OCI-LY7 (cell line): ENCODE data around the gene MOCS1. TPM values are rescaled to one million over a fixed set of nuclear protein-coding genes. Genes with fewer than 3 reads are reported as not detected.

Source experiments
- BruUV-seq: library from RNA; stranded (reverse); fragments of 400-500 nt; replicated peaks from 2 replicates; lab custom pipeline; 2021; lab: Mats Ljungman, UMichigan
- CTCF ChIA-PET: fragments of 300-600 bp; sonication (Branson Sonifier 250); formaldehyde crosslinking; loops from one replicate; lab custom pipeline; 2022; ENCODE audit warnings: antibody characterized with exemption; ENCODE audit not compliant: unreplicated experiment; lab: Charles Lee
- POLR2A ChIA-PET: fragments of 300-600 bp; sonication (Branson Sonifier 250); formaldehyde crosslinking; loops from one replicate; lab custom pipeline; 2022; ENCODE audit warnings: antibody characterized with exemption; lab: Charles Lee
- DNase-seq: peaks from one replicate; pipeline ENCODE4 v3.0.0-alpha.2; 2015; ENCODE audit warnings: low spot score
- H2AFZ ChIP-seq: fragments of 200-600 bp; sonication (generic), shearing (Covaris generic); 2 replicates; pipeline ENCODE4 v1.6.1; 2014; ENCODE audit warnings: mild to moderate bottlenecking, antibody characterized with exemption, low read length, moderate library complexity
- H3K27ac ChIP-seq: fragments of 200-600 bp; sonication (generic); 2 replicates; pipeline ENCODE4 v1.5.1; 2014; ENCODE audit warnings: mixed run types, low read depth, mild to moderate bottlenecking, moderate library complexity, low read length, inconsistent platforms; ENCODE audit not compliant: poor library complexity, severe bottlenecking
- H3K36me3 ChIP-seq: fragments of 200-600 bp; sonication (generic); 2 replicates; pipeline ENCODE4 v1.6.1; 2014; ENCODE audit warnings: mild to moderate bottlenecking, antibody characterized with exemption, low read length, moderate library complexity, mixed read lengths; ENCODE audit not compliant: insufficient read depth
- H3K4me1 ChIP-seq: fragments of 200-600 bp; sonication (generic); 2 replicates; pipeline ENCODE4 v1.5.1; 2014; ENCODE audit warnings: mild to moderate bottlenecking, low read length; ENCODE audit not compliant: insufficient read depth, poor library complexity, severe bottlenecking
- H3K4me2 ChIP-seq: fragments of 200-600 bp; sonication (generic); 2 replicates; pipeline ENCODE4 v1.6.1; 2014; ENCODE audit warnings: mild to moderate bottlenecking, low read length
- H3K4me3 ChIP-seq: fragments of 200-600 bp; sonication (generic); 2 replicates; pipeline ENCODE4 v1.5.1; 2014; ENCODE audit warnings: mild to moderate bottlenecking, low read depth, low read length; ENCODE audit not compliant: poor library complexity, severe bottlenecking
- H3K79me2 ChIP-seq: fragments of 200-600 bp; sonication (generic); 2 replicates; pipeline ENCODE4 v1.6.1; 2016; ENCODE audit warnings: low read depth, mild to moderate bottlenecking, low read length, moderate library complexity, mixed read lengths; ENCODE audit not compliant: insufficient read depth
- H3K9me2 ChIP-seq: fragments of 200-600 bp; sonication (generic); 2 replicates; pipeline ENCODE4 v1.6.1; 2016; ENCODE audit warnings: mild to moderate bottlenecking, low read length, mixed read lengths; ENCODE audit not compliant: insufficient read depth
- H3K9me3 ChIP-seq: fragments of 200-600 bp; sonication (generic); 2 replicates; pipeline ENCODE4 v1.6.1; 2014; ENCODE audit warnings: mild to moderate bottlenecking, mixed run types, low read length, mixed read lengths
- H4K20me1 ChIP-seq: fragments of 200-600 bp; sonication (generic); 2 replicates; pipeline ENCODE4 v1.6.1; 2014; ENCODE audit warnings: mild to moderate bottlenecking, antibody characterized with exemption, low read length, moderate library complexity, mixed read lengths; ENCODE audit not compliant: insufficient read depth
- EZH2phosphoT487 ChIP-seq: fragments of 200-600 bp; sonication (generic); IDR thresholded peaks from 2 replicates; pipeline ENCODE4 v1.6.1; 2018; ENCODE audit warnings: low read depth, borderline replicate concordance, mild to moderate bottlenecking, mixed run types, antibody characterized with exemption, low read length, moderate library complexity, mixed read lengths
- intact Hi-C: fragments of 100-400 bp; cut with micrococcal nuclease; formaldehyde crosslinking; loops from one replicate; pipeline ENCODE4 v1.10.0; 2022; ENCODE audit not compliant: unreplicated experiment
- total RNA-seq, 2 experiments: library from RNA; depleted of rRNA in 1 of 2; stranded (reverse); fragments of >200 nt in 1 of 2; shearing (Covaris generic) in 1 of 2; gene quantifications; 2 replicates each; pipeline ENCODE4 v1.2.3, GENCODE V29; 2014 to 2022
- TF ChIP-seq, protein P1 (sequence below): fragments of 200-600 bp; sonication (generic); conservative IDR thresholded peaks from 2 replicates; pipeline ENCODE4 v1.5.1; 2014; ENCODE audit warnings: mild to moderate bottlenecking, antibody characterized with exemption, low read length, moderate library complexity, mixed read lengths

MOCS1 gene
- total RNA-seq, 2 experiments from 2014 or later: not detected

- H3K79me2 ChIP-seq: no peaks in the 10 kb centered on the region
- ChIA-PET CTCF (interaction anchor here (1.4 kb wide), 1 partner anchor 74 kb away, joined by 3 read pairs; no protein-coding TSS in a partner anchor), POLR2A (interaction anchor here (1.9 kb wide), 1 partner anchor 15 kb away, joined by 6 read pairs; no protein-coding TSS in a partner anchor)
- no peak overlapping the region for H3K27ac ChIP-seq
- no peaks in the 10 kb centered on the region for H3K9me2 ChIP-seq
- DNase-seq: peak; percentile 32
- no peak overlapping the region for H3K4me3 ChIP-seq
- H2AFZ ChIP-seq: no peak overlapping the region
- no TSS peak for BruUV-seq
- H3K9me3 ChIP-seq: no peaks in the 10 kb centered on the region
- H3K4me1 ChIP-seq: no peaks in the 10 kb centered on the region
- no peak overlapping the region for H3K4me2 ChIP-seq
- no peaks in the 10 kb centered on the region for H4K20me1 ChIP-seq
- intact Hi-C loops: no loop called here
- H3K36me3 ChIP-seq: no peaks in the 10 kb centered on the region
- TF ChIP-seq, protein P1, sequence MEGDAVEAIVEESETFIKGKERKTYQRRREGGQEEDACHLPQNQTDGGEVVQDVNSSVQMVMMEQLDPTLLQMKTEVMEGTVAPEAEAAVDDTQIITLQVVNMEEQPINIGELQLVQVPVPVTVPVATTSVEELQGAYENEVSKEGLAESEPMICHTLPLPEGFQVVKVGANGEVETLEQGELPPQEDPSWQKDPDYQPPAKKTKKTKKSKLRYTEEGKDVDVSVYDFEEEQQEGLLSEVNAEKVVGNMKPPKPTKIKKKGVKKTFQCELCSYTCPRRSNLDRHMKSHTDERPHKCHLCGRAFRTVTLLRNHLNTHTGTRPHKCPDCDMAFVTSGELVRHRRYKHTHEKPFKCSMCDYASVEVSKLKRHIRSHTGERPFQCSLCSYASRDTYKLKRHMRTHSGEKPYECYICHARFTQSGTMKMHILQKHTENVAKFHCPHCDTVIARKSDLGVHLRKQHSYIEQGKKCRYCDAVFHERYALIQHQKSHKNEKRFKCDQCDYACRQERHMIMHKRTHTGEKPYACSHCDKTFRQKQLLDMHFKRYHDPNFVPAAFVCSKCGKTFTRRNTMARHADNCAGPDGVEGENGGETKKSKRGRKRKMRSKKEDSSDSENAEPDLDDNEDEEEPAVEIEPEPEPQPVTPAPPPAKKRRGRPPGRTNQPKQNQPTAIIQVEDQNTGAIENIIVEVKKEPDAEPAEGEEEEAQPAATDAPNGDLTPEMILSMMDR: peak; percentile 50
- no peak for TF ChIP-seq EZH2phosphoT487
These were observed 66.7 kb downstream of the MOCS1 start for GRCh38 chr6:39867592-39867991.

DNA sequence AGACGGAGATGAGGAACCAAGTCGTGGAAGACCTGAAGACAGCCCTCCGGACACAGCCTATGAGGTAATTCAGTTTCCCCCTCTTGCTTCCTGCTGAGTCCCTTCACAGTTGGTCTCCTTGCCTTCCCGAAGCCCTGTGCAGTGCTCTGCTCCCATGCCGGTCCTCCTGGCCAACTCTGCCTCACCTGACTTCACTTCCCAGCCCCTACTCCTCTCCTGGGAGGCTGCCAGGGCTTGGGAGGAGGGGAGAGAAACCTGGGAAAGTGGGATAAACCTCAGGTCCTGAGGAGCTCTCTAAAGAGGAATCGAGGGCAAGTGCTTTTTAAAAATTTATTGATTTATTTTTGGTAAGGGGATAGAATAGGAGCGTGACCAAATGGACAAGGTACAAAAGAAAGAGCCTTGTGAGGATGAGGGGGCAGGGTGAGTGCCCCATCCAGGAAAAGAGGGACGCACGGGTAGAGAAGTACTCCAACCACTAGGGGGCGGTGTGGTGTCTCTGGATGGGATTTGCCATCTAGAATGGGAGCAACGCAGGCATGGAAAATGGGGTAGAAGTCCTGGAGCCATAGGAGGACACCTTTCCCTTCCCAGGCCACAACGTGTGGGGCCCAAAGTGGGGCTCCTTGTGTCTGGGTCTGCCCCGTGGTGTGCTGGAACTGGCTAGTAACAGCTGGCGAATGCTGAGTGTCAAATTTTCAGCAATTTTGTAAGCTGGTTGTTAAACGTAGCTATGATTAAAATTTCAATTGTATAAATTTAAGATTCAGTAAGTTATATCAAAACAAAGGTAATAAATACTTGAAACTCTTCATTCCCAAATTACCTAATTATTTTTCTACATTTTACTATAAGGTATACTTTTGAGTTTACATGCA lies 69.0 kb downstream of the MOCS1 start:
- no peaks in the 10 kb centered on the region for H3K79me2 ChIP-seq
- no peaks in the 10 kb centered on the region for H3K9me3 ChIP-seq
- no TSS peak for BruUV-seq
- H3K4me3 ChIP-seq: no peak overlapping the region
- DNase-seq: peak; percentile 67
- ChIA-PET POLR2A (interaction anchor here (0.6 to 1.4 kb wide), 5 partner anchors 14 to 1440 kb away, joined by 3 to 4 read pairs (median 3); no protein-coding TSS in a partner anchor), CTCF (interaction anchor here (0.6 to 1.7 kb wide), 8 partner anchors 8 to 68 kb away, joined by 3 to 8 read pairs (median 4); no protein-coding TSS in a partner anchor)
- intact Hi-C loops: no loop called here
- no peaks in the 10 kb centered on the region for H4K20me1 ChIP-seq
- H3K4me1 ChIP-seq: no peaks in the 10 kb centered on the region
- TF ChIP-seq EZH2phosphoT487: no peak
- TF ChIP-seq, protein P1: peak; percentile 93
- peak overlapping the region; percentile 49 for H2AFZ ChIP-seq
- no peak overlapping the region for H3K27ac ChIP-seq
- no peaks in the 10 kb centered on the region for H3K9me2 ChIP-seq
- H3K36me3 ChIP-seq: no peaks in the 10 kb centered on the region
- no peak overlapping the region for H3K4me2 ChIP-seq

DNA sequence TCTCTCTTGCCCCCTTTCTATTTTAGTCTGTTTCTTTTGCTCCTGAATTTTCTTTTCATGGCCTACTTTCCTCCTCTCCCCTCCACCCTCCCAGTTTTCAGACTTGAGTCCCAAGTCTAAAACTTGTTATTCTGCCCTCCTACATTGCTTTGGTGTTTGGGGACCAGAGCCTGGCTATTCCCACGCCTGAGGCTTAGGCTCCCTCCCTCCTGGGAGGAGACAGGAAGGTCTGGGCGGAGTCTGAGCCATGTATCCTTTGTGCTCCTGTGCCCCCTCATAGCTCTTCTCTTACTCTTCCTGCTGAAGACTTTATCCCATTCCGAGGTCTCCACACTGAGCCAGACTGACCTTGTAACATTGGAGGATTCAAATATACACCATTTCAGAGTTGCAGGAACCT lies 72.6 kb downstream of the MOCS1 start:
- Histone ChIP-seq H3K36me3 (no peaks in the 10 kb centered on the region), H3K9me3 (no peaks in the 10 kb centered on the region), H3K27ac (no peak overlapping the region), H3K4me1 (no peaks in the 10 kb centered on the region), H3K4me2 (no peak overlapping the region), H3K9me2 (no peaks in the 10 kb centered on the region), H2AFZ (no peak overlapping the region), H3K4me3 (no peak overlapping the region), H3K79me2 (no peaks in the 10 kb centered on the region), H4K20me1 (no peaks in the 10 kb centered on the region)
- intact Hi-C loops: no loop called here
- no peak for DNase-seq
- TF ChIP-seq, protein P1: no peak
- no peak for TF ChIP-seq EZH2phosphoT487
- POLR2A ChIA-PET: interaction anchor here (2.1 kb wide), 1 partner anchor 11 kb away, joined by 6 read pairs; no protein-coding TSS in a partner anchor
- CTCF ChIA-PET: interaction anchor here (0.6 kb wide), 1 partner anchor 22 kb away, joined by 3 read pairs; no protein-coding TSS in a partner anchor
- no TSS peak for BruUV-seq
